Measurements from ENCODE around the gene IL17D.

DNA sequence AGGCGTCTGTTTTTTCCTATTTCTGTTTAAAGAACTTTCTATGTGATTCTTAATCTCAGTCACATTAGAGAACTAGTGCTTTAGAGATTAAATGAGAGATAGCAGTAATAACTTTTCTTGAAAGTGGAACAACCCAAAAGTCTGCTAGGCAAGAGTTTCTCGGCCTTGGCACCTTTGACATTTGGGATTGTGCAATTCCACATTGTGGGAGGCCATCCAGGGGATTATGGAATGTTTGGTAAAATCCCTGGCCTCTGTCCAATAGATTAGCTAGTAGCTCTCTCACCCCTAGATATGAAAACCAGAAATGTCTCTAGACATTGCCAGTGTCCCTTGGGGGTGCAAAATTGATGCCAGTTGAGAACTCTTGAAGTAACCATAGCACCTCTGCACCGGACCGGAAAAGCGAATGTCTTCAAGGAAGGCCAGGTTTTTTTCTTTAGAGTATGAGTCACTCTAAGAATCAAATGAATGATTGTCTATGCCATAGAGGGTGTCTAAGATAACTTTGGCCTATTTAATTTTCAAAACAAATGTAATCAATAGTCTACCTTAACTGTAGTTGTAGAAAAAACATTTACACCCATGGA is 45.0 kb upstream of the IL17D start:
- TF ChIP-seq POLR2AphosphoS5 (IDR thresholded peaks at IDR 0.05; ENCODE audit: low read depth, low read length), result no peak
- TF ChIP-seq POLR2A (IDR thresholded peaks at IDR 0.05; ENCODE audit: low read depth, low read length), result no peak

Measured in GM12892 (cell line).